Measurements from ENCODE around the gene MTREX.

DNA sequence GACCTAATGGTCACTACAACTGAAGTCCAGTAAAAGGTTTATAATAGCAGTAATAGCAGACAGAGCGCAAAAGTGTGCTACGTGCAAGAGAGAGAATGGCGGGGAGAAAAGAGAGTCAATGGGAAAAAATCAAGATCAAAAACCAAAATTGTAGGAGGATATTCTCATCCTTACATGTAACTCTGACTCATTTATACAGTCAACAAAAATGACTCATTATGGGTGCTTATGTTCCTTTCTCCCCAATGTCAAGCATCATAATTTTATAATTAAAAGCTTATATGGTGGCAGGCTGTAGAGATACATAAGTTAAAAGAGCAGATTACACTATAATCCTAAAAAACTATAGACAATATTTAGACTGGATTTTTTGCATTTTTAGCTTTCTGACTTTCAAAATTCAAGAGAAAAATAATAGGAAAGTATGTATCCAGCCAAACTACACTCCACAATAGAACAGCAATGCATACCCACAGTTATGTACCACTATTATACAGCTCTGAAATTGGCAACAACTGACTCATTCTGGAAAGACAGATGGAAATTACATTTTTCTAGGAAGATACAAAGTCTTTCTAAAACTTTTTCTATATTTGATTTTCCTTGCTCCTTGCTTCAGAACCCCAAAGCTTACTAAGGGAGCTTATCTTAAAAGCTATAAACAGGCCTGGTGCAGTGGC lies 148.6 kb downstream of the MTREX start:
- TF ChIP-seq, protein P1, sequence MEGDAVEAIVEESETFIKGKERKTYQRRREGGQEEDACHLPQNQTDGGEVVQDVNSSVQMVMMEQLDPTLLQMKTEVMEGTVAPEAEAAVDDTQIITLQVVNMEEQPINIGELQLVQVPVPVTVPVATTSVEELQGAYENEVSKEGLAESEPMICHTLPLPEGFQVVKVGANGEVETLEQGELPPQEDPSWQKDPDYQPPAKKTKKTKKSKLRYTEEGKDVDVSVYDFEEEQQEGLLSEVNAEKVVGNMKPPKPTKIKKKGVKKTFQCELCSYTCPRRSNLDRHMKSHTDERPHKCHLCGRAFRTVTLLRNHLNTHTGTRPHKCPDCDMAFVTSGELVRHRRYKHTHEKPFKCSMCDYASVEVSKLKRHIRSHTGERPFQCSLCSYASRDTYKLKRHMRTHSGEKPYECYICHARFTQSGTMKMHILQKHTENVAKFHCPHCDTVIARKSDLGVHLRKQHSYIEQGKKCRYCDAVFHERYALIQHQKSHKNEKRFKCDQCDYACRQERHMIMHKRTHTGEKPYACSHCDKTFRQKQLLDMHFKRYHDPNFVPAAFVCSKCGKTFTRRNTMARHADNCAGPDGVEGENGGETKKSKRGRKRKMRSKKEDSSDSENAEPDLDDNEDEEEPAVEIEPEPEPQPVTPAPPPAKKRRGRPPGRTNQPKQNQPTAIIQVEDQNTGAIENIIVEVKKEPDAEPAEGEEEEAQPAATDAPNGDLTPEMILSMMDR (IDR thresholded peaks at IDR 0.05): no peak
- TF ChIP-seq POLR2A (IDR thresholded peaks at IDR 0.05): no peak

Data from testis (tissue), 2 donors.